CD4-positive, alpha-beta T cell treated with Interleukin-1 beta for 1 hour (primary cell): ENCODE measurements around the gene CREBBP.

Source experiments
- DNase-seq, 2 donors: peaks; one replicate each; pipeline ENCODE4 v3.0.0-alpha.2; 2020 to 2022

CREBBP gene

DNA sequence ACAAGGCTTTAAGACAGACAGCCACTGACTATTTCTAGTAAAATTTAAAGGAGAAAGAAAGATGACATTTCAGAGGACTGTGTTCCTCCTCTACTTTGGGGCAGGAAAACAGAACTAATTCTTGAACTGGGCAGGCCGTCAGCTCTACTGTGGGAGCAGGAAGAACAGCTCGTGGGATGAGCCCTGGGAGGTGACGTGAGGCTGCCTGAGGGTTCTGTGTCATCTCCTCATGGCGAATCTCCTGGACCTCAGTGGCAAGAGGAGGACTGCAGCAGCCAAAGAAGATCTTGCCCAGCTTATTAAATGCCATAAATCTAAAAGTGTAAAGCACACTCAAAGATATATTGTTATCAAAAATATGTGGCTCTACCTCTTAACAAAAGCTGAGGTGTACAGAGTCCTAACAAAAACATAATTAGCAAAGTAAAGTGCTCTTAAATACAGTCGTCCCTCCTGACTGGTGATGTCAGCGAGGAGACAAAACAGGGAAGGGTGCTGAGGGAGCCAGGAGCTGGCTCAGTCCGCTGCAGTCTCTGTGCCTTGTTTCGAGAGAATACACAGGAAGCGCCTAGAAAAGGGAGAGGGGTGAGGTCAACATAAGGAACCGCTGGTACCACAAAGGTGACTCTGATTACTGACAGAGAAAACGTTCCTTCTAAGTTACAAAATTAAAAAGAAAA, 58.0 kb downstream of the CREBBP start:
- DNase-seq, result no peak

DNA sequence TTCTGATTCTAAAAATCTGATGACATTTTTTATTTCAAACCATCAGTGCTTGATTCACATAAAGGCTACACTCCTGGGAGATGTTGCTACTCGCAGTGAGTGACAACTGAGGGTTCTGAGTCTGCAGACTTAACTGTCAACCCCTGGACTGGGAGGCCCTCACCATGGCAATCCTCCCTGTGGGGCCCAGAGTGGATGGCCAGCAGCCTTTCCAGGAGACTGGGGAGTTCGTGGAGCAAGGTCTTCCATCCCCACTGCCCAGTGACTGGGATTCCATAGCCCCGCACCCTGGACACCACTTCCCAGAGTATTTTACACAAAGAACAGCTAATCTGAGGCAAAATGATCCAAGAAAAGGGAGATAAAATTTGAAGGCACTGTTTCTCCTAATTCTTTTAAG, 59.3 kb downstream of the CREBBP start:
- DNase-seq, result no peak

DNA sequence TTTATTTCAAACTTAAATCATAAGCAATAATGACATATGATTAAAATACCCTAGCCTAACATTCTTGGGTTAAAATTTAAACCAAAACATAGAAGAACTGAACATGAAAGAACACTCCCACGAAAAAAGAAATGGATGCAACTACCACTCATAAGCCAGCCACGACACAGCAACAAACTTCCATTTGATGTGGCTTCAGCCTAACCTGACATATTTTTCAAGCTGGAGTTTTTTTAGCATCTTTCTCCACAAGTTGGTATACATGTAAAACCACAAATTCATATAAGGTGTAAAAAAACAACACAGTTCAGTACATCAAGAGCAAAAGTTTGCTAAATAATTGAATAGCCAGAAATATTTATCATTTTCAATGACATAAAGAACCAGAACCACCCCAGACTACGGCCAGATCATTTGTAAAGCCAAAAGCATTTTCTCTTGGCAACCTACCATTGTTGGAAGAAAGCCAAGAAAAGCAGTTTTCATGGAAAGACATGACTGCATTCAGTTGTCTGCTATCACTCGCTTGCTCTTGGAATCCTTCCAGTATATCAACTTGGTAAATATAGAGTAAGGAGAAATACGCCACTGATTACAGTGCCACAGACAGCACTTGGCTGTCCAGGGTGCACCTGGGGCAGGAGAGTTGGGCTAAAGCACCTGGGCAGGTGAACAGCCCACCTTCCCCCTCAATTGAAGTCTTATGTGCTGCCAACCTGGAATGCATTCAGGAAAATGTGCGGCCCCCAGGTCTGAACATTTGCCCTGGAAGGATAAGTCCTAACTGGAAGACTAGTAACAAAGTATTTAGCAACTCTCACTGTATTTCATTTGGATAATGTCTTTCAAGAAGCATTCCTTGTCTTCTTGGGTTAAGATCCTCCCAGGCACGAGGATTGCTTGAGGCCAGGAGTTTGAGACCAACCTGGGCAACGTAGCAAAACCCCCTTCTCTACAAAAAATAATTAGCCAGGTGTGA, 60.5 kb downstream of the CREBBP start:
- DNase-seq, result peak in 1 of 2 donors; percentile 15

DNA sequence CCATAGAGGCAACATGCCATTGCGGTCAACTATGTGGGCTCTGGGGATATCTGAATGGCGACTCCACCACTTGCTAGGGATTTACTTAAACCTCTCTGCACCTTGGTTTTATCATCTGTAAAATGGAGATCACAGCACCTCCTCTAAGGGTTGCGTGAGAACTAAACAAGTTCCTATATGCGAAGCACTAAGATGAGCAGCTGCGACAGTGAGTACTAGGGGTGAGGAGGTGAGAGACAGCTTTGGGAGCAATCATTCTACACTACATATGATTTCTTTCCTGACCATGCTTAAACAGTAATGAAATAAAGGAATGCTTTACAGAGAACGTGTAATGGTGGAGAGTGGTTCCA, 61.4 kb downstream of the CREBBP start:
- DNase-seq, result no peak

DNA sequence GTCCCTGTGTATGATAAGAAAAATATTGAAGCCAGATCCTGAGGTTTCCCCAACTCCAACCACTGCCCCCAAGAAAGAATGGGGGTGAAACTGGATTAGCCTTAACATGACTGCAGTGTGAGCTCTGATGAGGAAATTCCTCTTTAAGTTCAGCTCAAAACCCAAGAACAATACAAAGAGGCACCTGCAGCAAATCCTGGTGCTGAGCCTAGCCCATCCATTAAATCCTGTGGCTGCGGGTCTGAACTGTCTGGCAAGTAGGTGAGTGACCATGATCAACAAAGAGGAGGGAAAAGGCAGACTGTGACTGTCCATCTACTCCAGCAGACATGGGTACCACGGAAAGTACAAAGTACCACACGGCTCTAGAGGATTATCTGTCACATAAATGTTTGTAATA, 64.2 kb downstream of the CREBBP start:
- DNase-seq, result no peak

DNA sequence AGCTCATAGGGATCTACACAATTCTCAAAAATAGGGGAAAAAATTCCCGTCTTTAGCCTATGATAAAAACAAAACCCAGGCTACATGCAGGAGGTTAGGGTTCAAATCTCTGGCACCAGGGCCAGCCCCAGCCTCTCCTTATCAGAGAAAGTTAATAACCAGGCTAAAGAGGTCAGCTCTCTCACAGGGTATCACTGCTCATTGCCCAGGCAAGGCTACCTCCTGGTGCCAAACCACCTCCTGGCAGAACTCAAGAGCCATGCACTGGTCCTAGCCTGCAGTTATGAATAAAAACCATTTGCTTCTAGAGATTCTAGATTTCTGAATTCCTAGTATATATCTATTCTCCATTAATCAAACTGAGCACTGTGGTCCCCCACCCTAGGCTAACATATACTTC, 65.8 kb downstream of the CREBBP start:
- no peak for DNase-seq

DNA sequence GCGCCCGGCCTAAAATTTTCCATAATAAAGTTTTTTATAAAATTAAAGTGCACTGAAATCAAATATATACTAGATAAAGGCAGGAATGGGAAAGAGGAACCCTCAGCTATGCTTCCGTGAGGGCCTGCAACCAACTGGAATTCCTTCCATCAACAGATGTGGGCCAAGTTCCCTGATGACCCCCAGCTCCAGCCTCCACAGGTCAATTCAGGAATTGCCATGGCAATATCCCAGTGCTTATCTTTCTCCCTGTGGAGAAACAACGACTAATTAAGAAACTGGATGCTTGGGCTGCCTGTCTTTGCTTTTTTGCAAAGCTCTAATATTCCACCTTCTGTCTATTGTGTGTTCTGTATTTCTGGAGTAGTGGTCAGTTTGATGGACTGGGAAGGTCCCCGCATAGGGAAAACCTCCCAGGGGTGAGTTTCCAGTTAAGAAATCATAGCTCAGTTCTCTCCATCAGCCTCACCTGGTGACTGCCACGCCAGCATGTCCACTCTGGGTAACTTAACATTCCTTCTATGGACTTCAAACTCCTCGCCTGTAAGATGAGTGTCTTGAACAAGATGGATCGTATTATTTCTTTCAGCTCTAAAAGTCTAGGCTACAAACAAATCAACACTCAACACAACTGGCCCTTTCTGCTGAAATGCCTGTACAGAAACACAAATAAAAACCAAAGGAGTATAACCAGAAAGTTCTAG, 67.9 kb downstream of the CREBBP start:
- no peak for DNase-seq

DNA sequence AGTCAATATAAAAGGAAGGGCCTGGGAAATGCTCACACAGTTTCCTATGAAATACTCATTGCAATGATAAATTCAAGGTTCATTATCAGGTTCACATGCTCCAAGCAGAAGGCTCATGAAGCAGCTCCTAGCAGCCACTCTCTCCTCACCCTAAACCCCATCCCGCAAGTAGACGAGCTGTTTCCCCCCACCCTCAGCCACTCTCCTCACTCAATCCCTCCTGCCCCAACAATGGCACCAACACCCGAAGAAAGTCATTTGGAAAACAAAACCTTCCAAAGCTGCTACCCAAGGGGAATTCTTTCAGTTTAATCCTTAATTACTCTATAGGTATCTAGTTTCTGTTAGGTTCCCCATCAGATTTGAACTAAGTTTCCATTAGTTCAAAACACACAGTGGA, 69.7 kb downstream of the CREBBP start:
- DNase-seq, result no peak

DNA sequence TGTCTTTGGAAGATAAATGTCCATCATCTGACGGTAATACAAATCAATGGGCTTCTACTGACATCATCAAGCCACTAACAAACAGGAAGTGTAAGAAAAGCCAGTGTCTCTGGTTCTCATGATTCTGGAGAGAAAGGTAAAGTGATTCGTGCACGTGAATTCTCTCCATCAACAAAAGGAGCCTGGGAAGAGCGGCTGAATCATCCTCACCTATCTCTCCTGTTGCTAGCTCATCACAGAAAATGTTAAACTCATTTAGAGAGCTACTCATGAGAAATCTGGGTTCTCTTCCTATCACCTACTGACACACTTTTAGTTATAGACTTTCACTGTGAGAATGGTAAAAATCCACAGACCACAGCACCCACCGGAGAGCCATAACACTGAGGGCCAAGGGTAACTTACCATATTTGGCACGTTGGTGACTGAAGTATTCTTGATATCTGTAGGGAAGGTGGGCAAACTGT, 70.3 kb downstream of the CREBBP start:
- DNase-seq, result no peak

DNA sequence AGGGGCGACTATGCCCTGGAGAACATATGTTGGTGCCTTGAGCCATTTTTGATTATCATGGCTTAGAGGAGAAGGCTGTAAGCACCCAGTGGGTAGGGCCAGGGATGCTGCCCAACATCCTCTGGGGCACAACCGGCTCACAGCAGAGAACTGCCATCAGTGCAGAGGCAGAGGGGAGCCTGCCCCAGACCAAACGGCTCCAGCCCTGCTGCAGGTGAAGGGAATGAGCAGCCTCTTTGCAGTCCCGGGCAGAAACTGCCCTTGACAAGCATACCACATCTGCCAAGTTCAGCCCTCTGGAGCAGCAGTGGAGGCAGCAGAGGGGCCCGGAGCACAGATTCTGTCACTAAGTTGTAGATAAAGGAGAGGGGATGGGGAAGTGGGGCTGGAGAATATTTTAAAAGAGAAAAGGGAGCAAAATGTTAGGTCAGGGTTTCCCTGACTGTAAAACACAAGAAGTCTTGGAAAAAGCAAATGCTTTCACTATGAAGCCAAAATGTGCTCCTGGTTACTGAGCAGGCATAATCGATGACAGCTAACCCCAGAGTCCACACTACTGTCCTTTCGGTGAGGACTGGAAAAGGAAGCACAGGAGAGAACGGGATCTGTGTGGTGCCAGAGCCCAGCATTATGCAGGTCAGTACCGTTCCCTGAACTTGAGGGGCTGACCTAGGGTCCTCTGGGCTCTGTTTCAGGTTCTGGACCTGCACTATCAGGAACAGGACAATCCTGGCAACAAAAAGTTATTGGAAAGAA, 72.0 kb downstream of the CREBBP start:
- DNase-seq, result no peak

DNA sequence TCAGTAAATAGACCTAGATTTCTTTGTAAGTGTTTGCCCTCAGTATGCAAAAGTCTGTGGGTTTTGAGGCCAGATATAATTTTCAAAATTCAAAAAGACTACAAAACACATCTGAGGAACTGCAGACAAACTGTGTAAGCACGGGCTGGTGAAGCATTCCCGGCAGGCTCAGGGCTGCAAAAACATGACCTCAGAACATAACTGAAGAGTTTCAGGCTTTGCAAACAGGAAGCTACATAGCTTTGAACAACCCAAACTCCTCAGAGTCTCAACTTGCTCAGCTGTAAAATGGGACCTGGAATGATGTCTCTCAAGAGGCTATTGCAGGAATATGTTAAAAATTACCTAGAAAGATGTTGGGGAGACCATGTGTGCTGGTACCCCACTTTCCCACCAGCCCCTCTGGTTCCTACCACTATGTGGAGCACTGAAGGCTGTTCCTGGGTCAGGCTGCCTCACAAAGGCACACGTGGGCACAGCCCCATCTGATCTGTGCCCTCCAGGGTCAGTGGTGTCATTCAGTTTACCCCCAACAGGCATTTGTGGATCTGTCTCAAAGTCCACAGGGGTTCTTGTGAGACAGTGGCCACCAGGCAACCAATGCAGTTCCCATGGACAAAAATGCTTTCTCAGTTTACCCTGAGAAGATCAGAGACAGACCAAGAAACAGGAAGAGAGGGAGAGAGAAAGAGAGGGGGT, 72.9 kb downstream of the CREBBP start:
- DNase-seq, result no peak

DNA sequence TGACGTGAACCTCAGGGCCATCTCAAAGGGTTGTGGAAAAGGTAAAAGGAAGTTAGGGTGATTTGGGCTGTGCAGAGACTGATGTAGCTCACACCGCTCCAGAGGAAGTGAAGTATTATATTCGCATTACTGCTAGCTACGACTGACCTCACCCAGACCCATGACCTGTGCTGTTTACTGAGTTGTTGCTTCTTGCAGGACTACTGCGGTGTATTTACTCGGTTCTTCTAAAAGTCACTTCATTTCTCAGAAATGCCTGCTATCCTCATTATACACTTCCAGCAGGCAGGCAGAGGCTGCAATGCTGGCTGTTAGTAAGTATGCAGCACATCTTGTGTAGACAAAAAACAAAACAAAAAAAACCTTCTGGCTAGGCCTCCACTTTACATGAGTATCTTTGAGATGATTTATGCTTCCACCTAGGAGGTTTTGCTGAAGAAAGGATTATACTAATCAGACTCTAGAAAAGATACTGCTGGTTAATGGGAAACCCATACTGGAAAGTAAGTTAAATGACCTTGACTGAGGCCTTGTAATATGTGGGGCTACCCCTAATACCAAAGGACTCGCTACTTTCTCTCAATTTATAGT, 76.0 kb downstream of the CREBBP start:
- DNase-seq, result no peak

DNA sequence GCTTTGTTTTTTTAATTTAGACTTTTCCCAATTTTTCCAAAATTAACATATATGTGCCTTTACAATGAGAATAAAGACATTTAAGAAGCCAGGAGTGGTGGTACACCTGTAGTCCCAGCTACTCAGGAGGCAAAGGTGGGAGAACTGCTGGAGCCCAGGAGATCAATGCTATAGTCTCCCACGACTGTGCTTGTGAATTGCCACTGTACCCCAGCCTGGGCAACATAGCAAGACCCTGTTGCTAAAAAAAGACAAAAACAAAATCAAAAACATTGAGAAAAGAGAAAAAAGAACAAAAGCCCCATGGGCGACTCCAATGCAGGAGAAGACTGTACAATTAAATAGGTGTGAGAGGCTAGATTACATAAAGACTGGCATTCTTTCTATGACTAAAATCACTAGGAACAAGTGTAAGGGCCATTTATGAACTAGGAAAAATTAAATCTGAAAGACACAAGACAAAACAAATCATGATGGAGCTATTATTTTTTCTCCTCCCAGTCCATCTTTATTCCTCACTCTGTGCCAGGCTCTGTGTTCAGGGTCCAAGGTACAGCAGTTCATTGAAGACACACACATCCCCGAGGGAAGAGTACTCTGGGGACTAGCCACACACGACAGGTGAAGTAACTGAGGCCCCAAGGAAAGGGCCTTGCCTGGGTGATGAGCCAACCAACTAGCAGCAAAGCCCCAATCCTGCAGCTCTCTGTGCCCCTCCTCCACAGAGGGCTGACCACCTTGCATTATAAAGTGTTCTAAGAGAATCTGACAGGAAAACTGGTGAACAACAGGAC, 79.8 kb downstream of the CREBBP start:
- DNase-seq, result no peak

DNA sequence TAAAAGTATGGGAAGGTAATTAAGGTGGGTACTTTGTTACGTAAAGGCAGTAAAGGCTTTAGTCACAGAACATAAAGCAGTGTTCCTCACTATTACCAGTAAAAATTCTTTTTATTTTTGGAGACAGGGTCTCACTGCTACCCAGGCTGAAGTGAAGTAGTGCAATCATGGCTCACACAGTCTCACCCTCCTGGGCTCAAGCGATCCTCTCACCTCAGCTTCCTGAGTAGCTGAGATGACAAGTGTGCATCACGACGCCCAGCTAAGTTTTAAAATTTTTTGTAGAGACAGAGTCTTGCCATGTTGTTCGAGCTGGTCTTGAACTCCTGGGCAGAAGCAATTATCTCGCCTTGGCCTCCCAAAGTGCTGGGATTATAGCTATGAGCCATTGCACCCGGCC, 80.5 kb downstream of the CREBBP start:
- no peak for DNase-seq

DNA sequence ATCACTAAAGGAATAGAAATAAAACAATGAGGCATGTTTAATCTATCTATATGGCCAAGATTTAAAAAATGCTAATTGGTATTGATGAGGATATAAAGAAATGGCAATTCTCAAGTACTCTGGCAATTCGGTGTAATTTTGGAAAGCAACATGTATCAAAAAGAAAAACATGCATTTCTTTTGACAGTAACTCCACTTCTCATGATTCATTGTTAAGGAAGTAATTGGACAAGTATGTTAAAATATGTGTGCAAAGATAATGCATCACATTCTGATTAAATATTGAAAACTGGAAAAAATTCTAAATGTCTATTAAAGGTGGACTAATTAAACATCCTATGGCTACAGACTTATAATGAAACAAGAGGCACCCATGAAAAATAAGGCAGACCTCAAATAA, 81.2 kb downstream of the CREBBP start:
- no peak for DNase-seq

DNA sequence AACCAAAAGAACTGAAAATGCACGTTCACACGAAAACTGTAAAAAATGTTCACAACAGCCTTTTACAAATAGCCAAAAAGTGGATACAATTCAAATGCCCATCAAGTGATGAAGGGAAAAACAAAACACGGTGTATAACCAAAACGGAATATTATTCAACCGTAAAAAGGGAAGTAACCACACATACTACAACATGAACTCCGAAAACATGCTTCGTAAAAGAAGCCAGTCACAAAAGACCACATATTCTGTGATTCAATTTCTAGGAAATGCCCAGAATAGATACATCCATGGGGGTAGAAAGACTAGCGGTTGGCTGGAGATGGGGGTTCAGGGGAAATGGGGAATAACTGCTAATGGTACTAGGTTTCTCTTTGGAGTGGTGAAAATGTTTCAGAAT, 81.7 kb downstream of the CREBBP start:
- no peak for DNase-seq

DNA sequence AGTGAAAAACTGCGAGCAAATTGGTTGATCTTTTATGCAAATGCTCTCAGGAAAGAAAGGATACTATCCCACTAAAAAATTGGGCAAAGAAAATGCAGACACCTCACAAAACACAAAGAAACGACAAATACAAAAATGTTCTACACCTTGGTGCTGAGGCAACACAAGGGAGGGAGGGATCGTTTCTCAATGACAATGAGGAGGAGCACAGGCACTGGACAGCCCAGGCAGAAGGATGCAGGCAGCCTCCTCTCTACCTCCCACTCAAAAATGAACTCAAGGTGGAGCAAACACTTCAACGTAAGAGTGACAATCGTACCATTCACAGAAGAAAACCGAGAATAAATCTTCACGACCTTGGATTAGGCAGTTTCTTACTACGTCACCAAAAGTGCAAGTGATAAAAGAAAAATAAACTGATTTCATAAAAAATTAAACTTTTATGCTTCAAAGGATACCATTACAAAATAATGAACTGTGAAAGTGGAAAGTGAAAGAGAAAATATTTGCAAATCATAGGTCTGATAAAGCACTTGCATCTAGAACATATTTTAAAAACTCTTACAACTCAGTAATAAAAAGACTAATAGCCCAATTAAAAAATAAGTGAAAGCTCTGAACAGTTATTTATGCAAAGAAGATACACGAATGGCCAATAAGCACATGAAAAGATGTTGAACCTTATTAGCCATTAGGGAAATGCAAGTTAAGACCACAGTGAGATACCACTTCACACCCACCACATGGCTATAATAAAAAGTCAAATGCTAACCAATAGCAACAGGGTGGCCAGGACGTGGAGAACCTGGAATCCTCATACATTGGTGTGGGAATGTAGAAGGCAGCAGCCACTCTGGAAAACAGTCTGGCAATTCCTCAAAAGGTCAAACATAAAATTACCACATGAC, 82.4 kb downstream of the CREBBP start:
- no peak for DNase-seq

DNA sequence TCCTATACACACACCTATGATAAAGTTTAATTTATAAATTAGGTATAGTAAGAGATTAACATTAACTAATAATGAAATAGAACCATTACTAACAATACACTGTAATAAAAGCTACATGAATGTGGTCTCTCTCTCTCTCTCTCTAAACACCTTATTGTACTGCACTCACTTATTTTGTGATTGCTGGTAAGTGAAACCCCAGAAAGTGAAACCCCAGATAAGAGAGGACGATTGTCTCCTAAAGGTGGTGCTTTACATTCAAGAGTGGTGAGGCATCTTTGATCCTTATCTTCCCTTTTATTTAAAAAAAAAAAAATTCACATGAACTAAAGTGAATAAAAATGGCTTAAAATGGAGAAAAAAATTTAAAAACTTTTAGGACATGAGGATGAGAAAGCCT, 83.0 kb downstream of the CREBBP start:
- DNase-seq, result peak in 1 of 2 donors; percentile 31

DNA sequence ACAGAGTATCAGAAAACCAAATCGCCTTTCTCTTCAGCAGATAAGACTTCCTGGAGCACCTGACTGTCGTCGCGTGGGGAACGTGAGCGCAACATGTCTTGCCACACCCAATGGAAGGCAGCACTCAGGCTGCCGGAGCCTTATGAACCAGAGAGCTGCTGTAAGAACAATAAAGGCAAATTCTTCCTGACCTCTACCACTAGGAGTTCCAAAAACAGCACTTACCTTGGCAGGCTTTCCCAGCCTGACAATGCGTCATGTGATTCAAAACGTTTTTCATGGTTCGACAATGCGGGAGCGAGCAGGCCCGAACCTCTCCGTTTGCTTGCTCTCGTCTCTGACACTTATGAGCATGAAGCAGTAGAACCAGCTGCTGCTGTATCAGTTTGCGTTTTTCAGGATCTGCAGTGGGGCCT, 87.3 kb downstream of the CREBBP start:
- no peak for DNase-seq
